H1 (cell line): ENCODE data around the gene NOXRED1. TPM values are rescaled to one million over a fixed set of nuclear protein-coding genes. Genes with fewer than 3 reads are reported as not detected.

Experiments
- CTCF ChIA-PET: fragments of 300-600 bp; sonication (Branson Sonifier 250); formaldehyde crosslinking; loops from one replicate; lab custom pipeline; 2021; ENCODE audit not compliant: partially characterized antibody; lab: Charles Lee
- POLR2A ChIA-PET: fragments of 300-600 bp; sonication (Branson Sonifier 250); formaldehyde crosslinking; loops from one replicate; lab custom pipeline; 2021; ENCODE audit warnings: inconsistent platforms; ENCODE audit not compliant: partially characterized antibody; lab: Charles Lee
- DNase-seq, 2 experiments: peaks; one replicate each; pipeline versions ENCODE4 v3.0.0 to v3.0.0-alpha.2; 2010 to 2022; ENCODE audit warnings: low spot score in 2 of 2, low read depth in 1 of 2, mixed read lengths in 1 of 2
- FAIRE-seq: peaks from 2 replicates; lab custom pipeline; 2011; peaks lifted over from hg19 to GRCh38; lab: Jason Lieb, UNC
- H2AFZ ChIP-seq: 2 replicates; pipeline ENCODE4 v1.8.1; 2012; ENCODE audit warnings: low read length, inconsistent platforms
- H2AK5ac ChIP-seq: 2 replicates; pipeline ENCODE4 v1.6.1; 2013; ENCODE audit warnings: low read depth, low read length
- H2BK120ac ChIP-seq: replicated peaks from 2 replicates; pipeline ENCODE3; 2013; ENCODE audit warnings: low read depth, low read length, inconsistent platforms
- H2BK12ac ChIP-seq: 2 replicates; pipeline ENCODE4 v1.6.1; 2013; ENCODE audit warnings: low read depth, low read length
- H2BK15ac ChIP-seq: 2 replicates; pipeline ENCODE4 v1.6.1; 2013; ENCODE audit warnings: low read length
- H2BK20ac ChIP-seq: 2 replicates; pipeline ENCODE4 v1.6.1; 2013; ENCODE audit warnings: low read length
- H2BK5ac ChIP-seq: 2 replicates; pipeline ENCODE4 v1.6.1; 2013; ENCODE audit warnings: low read depth, low read length
- H3K14ac ChIP-seq: 2 replicates; pipeline ENCODE4 v1.6.1; 2013; ENCODE audit warnings: inconsistent platforms; ENCODE audit not compliant: insufficient read length
- H3K18ac ChIP-seq: 2 replicates; pipeline ENCODE4 v1.6.1; 2013; ENCODE audit warnings: low read length; ENCODE audit errors: extremely low read depth
- H3K23ac ChIP-seq: 2 replicates; pipeline ENCODE4 v1.6.1; 2013; ENCODE audit warnings: inconsistent platforms; ENCODE audit not compliant: insufficient read length
- H3K23me2 ChIP-seq: 2 replicates; pipeline ENCODE4 v1.6.1; 2013; ENCODE audit warnings: low read depth, low read length
- H3K27ac ChIP-seq: 2 replicates; pipeline ENCODE4 v1.6.1; 2011; ENCODE audit warnings: low read depth, low read length, inconsistent platforms
- H3K27me3 ChIP-seq, 4 experiments: replicated peaks in 1 of 4; 1 replicate in 1 of 4; 2 replicates in 3 of 4; pipeline versions ENCODE4 v1.6.1 to v1.8.1; 2011 to 2013; ENCODE audit warnings: low read length in 3 of 4, mild to moderate bottlenecking in 3 of 4, inconsistent platforms in 2 of 4, mixed read lengths in 2 of 4, moderate library complexity in 1 of 4; ENCODE audit not compliant: control insufficient read depth in 3 of 4, insufficient read depth in 3 of 4; ENCODE audit errors: extremely low read depth in 1 of 4
- H3K36me3 ChIP-seq, 4 experiments: 2 replicates each; pipeline versions ENCODE4 v1.6.1 to v1.8.1; 2011 to 2013; ENCODE audit warnings: mild to moderate bottlenecking in 4 of 4, low read length in 3 of 4, moderate library complexity in 2 of 4, control low read depth in 1 of 4, inconsistent platforms in 1 of 4; ENCODE audit not compliant: insufficient read depth in 4 of 4, control insufficient read depth in 2 of 4
- H3K4ac ChIP-seq: replicated peaks from 2 replicates; pipeline ENCODE3; 2013; ENCODE audit warnings: low read length, low read depth, mixed read lengths, inconsistent platforms; ENCODE audit not compliant: insufficient read length
- H3K4me1 ChIP-seq, 4 experiments: replicated peaks in 1 of 4; 1 replicate in 1 of 4; 2 replicates in 3 of 4; pipeline versions ENCODE4 v1.6.1 to v1.8.1; 2011 to 2013; ENCODE audit warnings: low read length in 3 of 4, inconsistent platforms in 2 of 4, mixed read lengths in 1 of 4; ENCODE audit not compliant: insufficient read depth in 4 of 4, control insufficient read depth in 3 of 4
- H3K4me2 ChIP-seq, 2 experiments: 2 replicates each; pipeline versions ENCODE4 v1.6.1 to v1.8.1; 2011 to 2013; ENCODE audit warnings: low read depth in 2 of 2, low read length in 2 of 2, control low read depth in 1 of 2, inconsistent platforms in 1 of 2, mild to moderate bottlenecking in 1 of 2; ENCODE audit not compliant: insufficient read depth in 1 of 2
- H3K4me3 ChIP-seq, 4 experiments: fragments of 200-600, 300-600 bp in 1 of 4; sonication (generic), shearing (Covaris generic), sonication (Bioruptor Twin) in 1 of 4; 2 replicates each; pipeline versions ENCODE4 v1.5.1 to v1.8.1; 2011 to 2016; ENCODE audit warnings: low read length in 4 of 4, low read depth in 3 of 4, control low read depth in 2 of 4, inconsistent platforms in 2 of 4, mild to moderate bottlenecking in 2 of 4, mixed read lengths in 1 of 4, moderate library complexity in 1 of 4; ENCODE audit not compliant: insufficient read depth in 2 of 4; ENCODE audit errors: extremely low read depth in 1 of 4
- H3K56ac ChIP-seq: replicated peaks from 2 replicates; pipeline ENCODE3; 2013; ENCODE audit warnings: low read depth, mild to moderate bottlenecking, mixed read lengths, low read length, inconsistent platforms; ENCODE audit not compliant: insufficient read length
- H3K79me1 ChIP-seq: 2 replicates; pipeline ENCODE4 v1.6.1; 2013; ENCODE audit warnings: low read depth, low read length, control low read depth
- H3K79me2 ChIP-seq, 2 experiments: 2 replicates each; pipeline versions ENCODE4 v1.6.1 to v1.8.1; 2012 to 2013; ENCODE audit warnings: low read length in 2 of 2, mild to moderate bottlenecking in 2 of 2, inconsistent platforms in 1 of 2; ENCODE audit not compliant: insufficient read depth in 2 of 2, control insufficient read depth in 1 of 2
- H3K9ac ChIP-seq, 4 experiments: replicated peaks in 1 of 4; 1 replicate in 1 of 4; 2 replicates in 3 of 4; pipeline versions ENCODE4 v1.6.1 to v1.8.1; 2011 to 2013; ENCODE audit warnings: low read depth in 3 of 4, low read length in 3 of 4, control low read depth in 2 of 4, mild to moderate bottlenecking in 2 of 4, moderate library complexity in 2 of 4, inconsistent platforms in 1 of 4; ENCODE audit errors: extremely low read depth in 1 of 4
- H3K9me3 ChIP-seq, 2 experiments: 2 replicates each; pipeline versions ENCODE4 v1.6.1 to v1.8.1; 2012 to 2013; ENCODE audit warnings: mild to moderate bottlenecking in 2 of 2, moderate library complexity in 2 of 2, control low read depth in 1 of 2, inconsistent platforms in 1 of 2, low read depth in 1 of 2, low read length in 1 of 2, mixed read lengths in 1 of 2; ENCODE audit not compliant: insufficient read depth in 2 of 2
- H4K20me1 ChIP-seq, 2 experiments: replicated peaks in 1 of 2; 2 replicates each; pipeline versions ENCODE3 to v1.8.1; 2011 to 2013; ENCODE audit warnings: inconsistent platforms in 2 of 2, low read length in 2 of 2, mild to moderate bottlenecking in 1 of 2; ENCODE audit not compliant: insufficient read depth in 2 of 2, control insufficient read depth in 1 of 2
- H4K5ac ChIP-seq: 2 replicates; pipeline ENCODE4 v1.6.1; 2013; ENCODE audit warnings: low read length, low read depth, mixed read lengths, inconsistent platforms; ENCODE audit not compliant: insufficient read length
- H4K8ac ChIP-seq: 2 replicates; pipeline ENCODE4 v1.8.0; 2013; ENCODE audit warnings: mild to moderate bottlenecking, moderate library complexity, low read length, inconsistent platforms; ENCODE audit not compliant: insufficient read depth; ENCODE audit errors: extremely low read depth
- H4K91ac ChIP-seq: replicated peaks from 2 replicates; pipeline ENCODE3; 2013; ENCODE audit warnings: low read length, mixed read lengths, inconsistent platforms; ENCODE audit not compliant: insufficient read length
- SAP30 ChIP-seq: fragments of 300-600 bp; sonication (generic); IDR thresholded peaks from 2 replicates; pipeline ENCODE4 v1.7.1; 2012; ENCODE audit warnings: low read length, moderate library complexity, mild to moderate bottlenecking, inconsistent platforms; ENCODE audit not compliant: insufficient read depth, insufficient replicate concordance
- TAF1 ChIP-seq: IDR thresholded peaks from 2 replicates; pipeline ENCODE4 v1.6.1; 2011; ENCODE audit warnings: mild to moderate bottlenecking, low read depth, low read length
- WGBS, 2 experiments: shearing (Covaris generic) in 1 of 2; methylation state at CpG; one replicate each; pipeline versions ENCODE4 v1.1.6 to v1.1.7; 2013 to 2015; ENCODE audit warnings: low lambda C conversion rate in 2 of 2, mixed read lengths in 2 of 2, inconsistent platforms in 1 of 2, low coverage in 1 of 2, missing lambda C conversion rate in 1 of 2; ENCODE audit not compliant: insufficient replicate concordance in 2 of 2, insufficient coverage in 1 of 2, insufficient read length in 1 of 2; ENCODE audit errors: extremely low coverage in 1 of 2, missing lambda C conversion rate in 1 of 2; 5-methylcytosine and 5-hydroxymethylcytosine counted together
- polyA plus RNA-seq, 7 experiments: library from polyadenylated mRNA; depleted of rRNA in 3 of 7; stranded (reverse) in 5 of 7; unstranded in 2 of 7; fragments of >200 nt in 5 of 7; fragments of 200-250 nt in 2 of 7; gene quantifications; 1 replicate in 5 of 7; 2 replicates in 1 of 7; 4 replicates in 1 of 7; pipeline versions ENCODE4 v1.2.1 to v1.2.3, GENCODE V29; 2011 to 2013; ENCODE audit warnings: missing spikeins in 2 of 7, mixed read lengths in 2 of 7
- total RNA-seq: library from RNA; stranded (reverse); fragmentation: NEBNext Ultra II Directional; extraction: Animal tissue kit (Norgen Biotek cat#: 25700); gene quantifications from 2 replicates; pipeline ENCODE4 v1.2.1, GENCODE V29; 2021

NOXRED1 gene
- total and polyA plus RNA-seq, 2 of the 8 experiments (the other 6 are each of a cell fraction or from before 2014, with no cell fraction given), result 0.23 to 0.48 TPM

DNA sequence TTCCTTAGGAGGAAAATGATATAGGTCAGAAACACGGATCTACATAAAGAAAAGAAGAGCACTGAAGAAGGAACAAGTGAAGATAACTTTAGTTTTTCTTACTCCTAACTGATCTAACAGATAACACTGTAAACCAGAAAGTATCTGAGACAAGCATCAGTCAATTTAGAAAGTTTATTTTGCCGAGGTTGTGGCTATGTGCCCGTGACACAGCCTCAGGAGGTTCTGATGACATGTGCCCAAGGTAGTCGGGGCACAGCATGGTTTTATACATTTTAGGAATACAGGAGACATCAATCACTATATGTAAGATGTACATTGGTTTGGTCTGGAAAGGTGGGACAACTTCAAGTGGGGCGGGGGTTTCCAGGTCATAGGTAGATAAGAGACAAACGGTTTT is 23.1 kb downstream of the NOXRED1 start:
- Histone ChIP-seq H3K27me3 (no peaks in the 10 kb centered on the region), H2BK20ac (no peak overlapping the region), H3K56ac (no peak overlapping the region), H2AK5ac (no peak overlapping the region), H3K4me1 (no peaks in the 10 kb centered on the region), H3K4me3 (no peak overlapping the region), H3K9ac (no peak overlapping the region), H2BK120ac (no peak overlapping the region), H3K79me2 (no peaks in the 10 kb centered on the region), H3K14ac (no peak overlapping the region), H3K36me3 (no peaks in the 10 kb centered on the region), H2AFZ (no peak overlapping the region), H4K5ac (no peak overlapping the region), H3K4me2 (no peak overlapping the region), H3K4ac (no peak overlapping the region), H3K23me2 (no peaks in the 10 kb centered on the region), H4K91ac (no peak overlapping the region), H2BK15ac (no peak overlapping the region), H2BK5ac (no peak overlapping the region), H2BK12ac (no peak overlapping the region), H3K79me1 (no peaks in the 10 kb centered on the region), H3K27ac (no peak overlapping the region), H3K18ac (no peak overlapping the region), H3K9me3 (0 out of 4 replicates have a peak, but pooled peaks cover 0 to 3% of the 10 kb centered on the region in 2 experiments), H4K20me1 (no peaks in the 10 kb centered on the region), H3K23ac (no peak overlapping the region), H4K8ac (no peak overlapping the region)
- ChIA-PET CTCF (interaction anchor here (1.2 kb wide), 1 partner anchor 8 kb away, joined by 5 read pairs; no protein-coding TSS in a partner anchor), POLR2A (no interaction called here)
- no peak for DNase-seq
- no peak for FAIRE-seq
- 85% methylated on average over 6 of the region's 6 CpGs; no CpG with 5 or more reads in 1 of the 2 experiments for WGBS, 2 experiments
- TF ChIP-seq TAF1 (no peak), SAP30 (no peak)
